Measurements from ENCODE around the gene DDX56.
A peak's percentile ranks its signal among the peaks of the same experiment; 100 is the strongest.

The DDX56 gene, protein sequence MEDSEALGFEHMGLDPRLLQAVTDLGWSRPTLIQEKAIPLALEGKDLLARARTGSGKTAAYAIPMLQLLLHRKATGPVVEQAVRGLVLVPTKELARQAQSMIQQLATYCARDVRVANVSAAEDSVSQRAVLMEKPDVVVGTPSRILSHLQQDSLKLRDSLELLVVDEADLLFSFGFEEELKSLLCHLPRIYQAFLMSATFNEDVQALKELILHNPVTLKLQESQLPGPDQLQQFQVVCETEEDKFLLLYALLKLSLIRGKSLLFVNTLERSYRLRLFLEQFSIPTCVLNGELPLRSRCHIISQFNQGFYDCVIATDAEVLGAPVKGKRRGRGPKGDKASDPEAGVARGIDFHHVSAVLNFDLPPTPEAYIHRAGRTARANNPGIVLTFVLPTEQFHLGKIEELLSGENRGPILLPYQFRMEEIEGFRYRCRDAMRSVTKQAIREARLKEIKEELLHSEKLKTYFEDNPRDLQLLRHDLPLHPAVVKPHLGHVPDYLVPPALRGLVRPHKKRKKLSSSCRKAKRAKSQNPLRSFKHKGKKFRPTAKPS
- total RNA-seq = 112 to 198 reads per million in 2 experiments

DNA sequence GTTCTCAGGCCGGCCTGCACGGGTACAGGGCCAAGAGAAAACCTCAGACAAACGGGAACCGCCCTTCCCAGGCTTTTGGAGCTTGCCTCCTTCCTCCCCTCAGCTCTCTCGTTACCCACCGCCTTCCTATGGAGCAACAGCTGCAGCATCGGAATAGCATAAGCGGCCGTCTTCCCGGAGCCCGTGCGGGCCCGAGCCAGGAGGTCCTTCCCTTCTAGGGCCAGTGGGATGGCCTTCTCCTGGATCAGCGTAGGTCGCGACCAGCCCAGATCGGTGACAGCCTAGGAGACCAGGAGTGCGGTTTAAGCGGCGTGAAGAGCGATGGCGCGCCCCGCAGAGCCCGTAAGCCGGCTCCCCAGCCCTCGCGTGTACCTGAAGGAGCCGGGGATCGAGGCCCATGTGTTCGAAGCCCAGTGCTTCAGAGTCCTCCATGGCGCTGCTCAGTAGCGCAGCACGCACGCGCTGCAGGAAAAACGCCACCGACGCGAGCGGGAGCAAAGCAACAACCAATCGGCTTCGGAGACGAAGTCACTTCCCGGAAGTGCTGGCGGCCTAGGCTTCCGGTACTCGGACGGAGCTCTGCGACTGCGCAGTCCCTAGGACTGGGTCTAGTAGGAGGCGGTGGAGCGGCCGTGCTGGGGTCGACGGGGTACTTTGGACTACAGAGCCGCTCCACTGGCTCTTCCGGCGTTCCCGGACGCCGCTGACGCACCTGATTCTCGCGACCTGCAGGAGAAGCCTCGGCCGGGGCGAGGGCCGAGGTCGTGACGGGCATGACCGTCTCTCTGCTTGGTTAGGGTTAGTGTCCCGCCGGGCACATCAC lies at the start of gene DDX56:
DDX56 (minus strand) TSS at position 445 of the 823 bp plus-strand sequence; CDS start at position 432, 13 bp downstream.
- DNase-seq (ENCODE audit: low read depth) = peak; percentile 88

DNA sequence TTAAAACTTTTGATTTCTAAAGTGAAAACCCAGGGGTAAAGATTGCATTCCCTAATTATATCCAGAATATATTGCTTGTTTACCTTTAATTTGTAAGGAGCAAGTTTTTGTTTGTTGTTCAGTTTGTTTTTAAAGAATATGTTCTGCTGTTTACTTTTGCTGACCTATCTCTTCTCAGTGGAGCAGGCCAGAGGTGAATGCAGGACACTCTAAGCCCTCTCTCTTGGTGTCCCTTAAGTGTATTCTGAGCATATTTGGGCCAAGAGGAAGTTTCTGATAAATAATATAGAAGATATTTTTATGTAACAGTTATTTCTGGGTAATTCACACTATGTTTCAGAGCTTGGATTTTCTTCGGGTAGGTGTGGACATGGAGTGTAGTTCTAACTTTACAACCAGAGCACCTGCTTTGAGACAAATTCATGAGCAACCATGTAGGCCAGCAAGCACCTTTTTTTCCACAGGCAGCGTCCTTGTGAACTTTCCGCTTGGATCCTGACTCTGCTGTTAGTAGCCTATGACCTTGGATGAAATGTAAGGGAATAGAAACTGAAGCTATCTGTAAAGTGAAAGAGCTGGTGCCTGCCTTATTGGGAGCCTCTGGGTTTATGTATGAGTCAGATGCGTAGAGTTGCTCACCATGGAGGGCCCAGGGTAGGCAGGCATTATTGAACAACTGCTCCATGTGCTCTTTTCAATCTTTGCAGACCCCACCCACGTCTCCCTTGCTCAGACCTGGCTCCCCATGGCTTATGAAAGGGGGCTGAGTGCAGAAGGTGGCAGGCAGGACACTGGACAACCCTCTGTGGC lies 48.8 kb upstream of the DDX56 start:
- no peak for DNase-seq (ENCODE audit: low read depth)

DNA sequence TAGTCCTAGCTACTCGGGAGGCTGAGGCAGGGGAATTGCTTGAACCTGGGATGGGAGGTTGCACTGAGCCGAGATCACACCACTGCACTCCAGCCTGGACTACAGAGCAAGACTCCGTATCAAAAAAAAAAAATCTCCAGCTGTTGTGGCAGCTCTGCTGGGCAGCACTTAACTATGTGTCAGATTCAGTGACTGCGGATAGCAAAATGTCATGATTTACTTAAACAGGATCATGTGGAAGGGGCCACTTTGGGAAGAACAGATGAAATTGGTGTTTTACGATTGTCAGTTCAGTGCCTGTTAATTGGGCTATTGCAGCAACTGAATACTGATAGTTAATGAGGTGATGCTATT lies 48.0 kb upstream of the DDX56 start:
- DNase-seq (ENCODE audit: low read depth) = no peak

DNA sequence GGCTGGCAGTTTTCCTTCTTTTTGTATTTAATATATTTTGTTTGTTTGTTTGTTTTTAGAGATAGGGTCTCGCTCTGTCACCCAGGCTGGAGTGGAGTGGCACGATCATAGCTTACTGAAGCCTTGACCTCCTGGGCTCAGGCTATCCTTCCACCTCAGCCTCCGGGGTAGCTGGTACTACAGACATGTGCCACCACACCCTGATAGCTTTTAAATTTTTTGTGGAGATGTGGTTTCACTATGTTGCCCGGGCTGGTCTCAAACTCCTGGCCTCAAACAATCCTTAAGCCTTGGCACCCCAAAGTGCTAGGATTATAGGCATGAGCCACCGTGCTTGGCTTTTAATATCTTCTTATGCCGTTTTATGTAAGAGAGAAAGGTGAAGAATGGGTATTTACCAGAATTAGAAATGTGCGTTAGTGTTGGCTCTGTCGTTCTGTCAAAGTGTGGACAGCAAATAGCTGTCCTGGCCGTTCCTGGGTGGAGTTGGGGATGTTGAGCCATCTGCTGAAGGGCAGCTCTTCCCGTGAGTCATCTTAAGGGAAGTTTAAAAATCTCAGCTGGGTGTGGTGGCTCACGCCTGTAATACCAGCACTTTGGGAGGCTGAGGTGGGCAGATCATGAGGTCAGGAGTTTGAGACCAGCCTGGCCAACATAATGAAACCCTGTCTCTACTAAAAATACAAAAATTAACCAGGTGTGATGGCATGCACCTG lies 47.5 kb upstream of the DDX56 start:
- no peak for DNase-seq (ENCODE audit: low read depth)

DNA sequence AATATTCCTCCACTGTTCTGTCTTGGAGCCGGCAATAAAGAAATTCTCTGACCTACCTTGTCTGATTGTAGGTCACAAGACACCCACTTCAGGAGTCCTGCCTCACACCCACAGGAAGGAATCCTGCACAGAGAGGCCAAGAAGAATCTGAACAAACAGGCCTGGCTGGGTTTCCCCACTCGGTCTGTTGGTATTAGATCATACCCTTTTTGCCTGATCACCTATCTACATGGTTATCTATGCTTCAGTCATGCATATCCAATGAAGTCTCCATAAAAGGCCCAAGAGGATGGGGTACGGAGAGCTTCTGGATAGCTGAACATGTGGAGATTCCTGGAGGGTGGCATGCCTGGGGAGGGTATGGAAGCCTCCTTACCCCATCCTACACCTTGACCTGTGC lies 45.0 kb upstream of the DDX56 start:
- DNase-seq (ENCODE audit: low read depth) = no peak

DNA sequence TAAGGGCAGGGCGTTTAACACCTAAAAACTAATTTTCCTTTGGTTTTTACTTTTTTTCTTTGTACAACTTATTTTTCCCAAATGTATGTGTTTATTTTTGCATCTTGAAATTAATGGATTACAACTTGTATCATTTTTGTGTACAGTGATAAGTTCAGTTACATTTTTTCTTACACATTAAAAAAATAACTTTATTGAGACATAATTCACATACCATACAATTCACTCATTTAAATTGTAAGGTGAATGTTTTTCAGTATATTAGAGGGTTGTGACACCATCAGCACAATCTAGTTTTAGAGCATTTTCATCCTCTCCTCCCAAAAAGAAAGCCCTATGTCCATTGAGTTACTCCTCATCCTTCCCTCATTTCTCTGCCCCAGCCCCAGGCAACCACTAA lies 44.3 kb upstream of the DDX56 start:
- DNase-seq (ENCODE audit: low read depth) = no peak

DNA sequence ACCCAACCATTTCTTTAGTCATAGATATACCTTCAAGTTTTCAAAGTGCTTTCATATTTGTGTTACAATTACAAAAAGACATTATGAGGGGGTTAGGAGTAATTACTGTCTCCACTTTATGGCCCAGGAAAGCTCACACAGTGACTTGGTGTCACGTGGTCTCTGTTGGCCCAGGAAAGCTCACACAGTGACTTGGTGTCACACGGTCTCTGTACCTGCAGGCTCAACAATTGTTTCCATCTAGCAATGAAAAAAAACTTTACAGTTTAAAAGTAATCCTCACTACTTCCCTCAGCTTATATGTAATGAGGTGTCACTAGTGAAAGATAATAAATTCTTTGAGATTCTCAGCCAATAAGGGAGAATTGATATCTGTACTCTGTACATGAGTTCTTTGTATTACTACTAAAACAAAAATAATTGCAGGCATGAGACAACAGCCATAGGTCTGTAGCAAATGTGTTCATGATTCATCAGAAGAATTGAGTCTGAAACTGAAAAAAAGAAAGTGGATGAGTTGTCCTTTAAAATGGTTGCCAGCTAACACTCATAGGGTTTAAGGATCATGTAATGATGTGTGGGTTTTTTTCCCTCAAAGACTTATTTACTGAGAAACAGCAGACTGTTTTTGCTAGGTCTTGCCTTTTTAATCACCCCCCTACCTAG lies 43.6 kb upstream of the DDX56 start:
- DNase-seq (ENCODE audit: low read depth) = no peak

DNA sequence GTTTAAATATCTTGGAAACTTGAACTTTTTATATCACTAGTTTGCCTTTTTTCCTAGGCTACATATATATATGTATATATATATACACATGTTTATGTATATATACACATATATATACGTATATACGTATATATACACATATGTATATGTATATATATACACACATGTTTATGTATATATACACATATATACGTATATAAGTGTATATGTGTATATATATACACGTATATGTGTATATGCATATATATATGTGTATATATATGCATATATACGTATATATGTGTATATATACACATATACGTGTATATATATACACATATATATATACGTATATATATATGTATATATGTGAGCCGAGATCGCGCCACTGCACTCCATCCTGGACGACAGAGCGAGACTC lies 42.8 kb upstream of the DDX56 start:
- no peak for DNase-seq (ENCODE audit: low read depth)

DNA sequence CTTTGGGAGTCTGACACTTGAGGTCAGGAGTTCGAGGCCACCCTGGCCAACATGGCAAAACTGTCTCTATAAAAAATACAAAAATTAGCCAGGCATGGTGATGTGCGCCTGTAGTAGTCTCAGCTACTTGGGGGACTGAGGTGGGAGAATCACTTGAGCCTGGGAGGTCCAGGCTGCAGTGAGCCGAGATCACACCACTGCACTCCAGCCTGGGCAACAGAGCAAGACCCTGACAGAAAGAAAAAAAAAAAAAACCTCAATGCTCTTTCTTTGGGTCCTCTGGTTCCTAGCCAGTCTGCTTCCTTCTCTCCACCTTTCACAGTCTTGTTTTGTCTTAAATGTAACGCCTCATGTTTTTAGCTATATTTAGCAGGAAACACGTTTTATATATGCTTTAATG lies 42.1 kb upstream of the DDX56 start:
- no peak for DNase-seq (ENCODE audit: low read depth)

DNA sequence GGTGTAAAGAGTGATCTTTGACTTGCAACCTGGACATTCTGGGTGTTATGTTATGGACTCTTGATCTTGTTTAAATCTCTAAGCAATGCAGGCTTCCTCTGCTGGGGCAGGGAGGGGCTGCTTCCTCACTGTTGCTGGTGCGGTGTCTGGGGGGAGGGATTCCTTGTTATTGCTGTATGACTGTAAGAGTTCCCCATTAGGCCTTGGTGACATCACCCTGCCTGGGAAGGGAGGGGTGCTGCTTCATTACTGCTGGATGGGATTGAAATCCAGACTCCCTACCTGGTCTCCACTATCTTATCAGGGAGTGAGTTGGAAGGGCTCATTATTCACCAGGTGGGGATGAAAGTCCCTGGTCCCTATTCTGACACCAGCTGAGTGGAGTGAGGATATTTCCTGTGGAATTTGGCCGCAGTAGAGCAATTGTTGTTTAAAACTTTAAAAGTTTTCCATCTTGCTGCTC lies 41.5 kb upstream of the DDX56 start:
- no peak for DNase-seq (ENCODE audit: low read depth)

DNA sequence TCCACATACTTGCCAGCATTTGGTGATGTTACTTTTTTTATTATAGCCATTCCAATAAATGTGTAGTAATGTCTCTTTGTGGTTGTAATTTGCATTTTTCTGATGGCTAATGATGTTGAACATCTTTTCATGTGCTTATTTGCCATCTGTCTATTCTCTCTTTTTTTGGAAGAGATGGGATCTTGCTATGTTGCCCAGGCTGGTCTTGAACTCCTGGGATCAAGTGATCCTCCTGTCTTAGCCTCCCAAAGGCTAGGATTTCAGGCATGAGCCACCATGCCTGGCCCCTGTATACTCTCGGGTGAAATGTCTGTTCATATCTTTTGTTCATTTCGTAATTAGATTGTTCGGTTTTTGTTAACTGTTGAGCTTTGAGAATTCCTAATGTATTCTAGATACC lies 36.1 kb upstream of the DDX56 start:
- DNase-seq (ENCODE audit: low read depth) = no peak

DNA sequence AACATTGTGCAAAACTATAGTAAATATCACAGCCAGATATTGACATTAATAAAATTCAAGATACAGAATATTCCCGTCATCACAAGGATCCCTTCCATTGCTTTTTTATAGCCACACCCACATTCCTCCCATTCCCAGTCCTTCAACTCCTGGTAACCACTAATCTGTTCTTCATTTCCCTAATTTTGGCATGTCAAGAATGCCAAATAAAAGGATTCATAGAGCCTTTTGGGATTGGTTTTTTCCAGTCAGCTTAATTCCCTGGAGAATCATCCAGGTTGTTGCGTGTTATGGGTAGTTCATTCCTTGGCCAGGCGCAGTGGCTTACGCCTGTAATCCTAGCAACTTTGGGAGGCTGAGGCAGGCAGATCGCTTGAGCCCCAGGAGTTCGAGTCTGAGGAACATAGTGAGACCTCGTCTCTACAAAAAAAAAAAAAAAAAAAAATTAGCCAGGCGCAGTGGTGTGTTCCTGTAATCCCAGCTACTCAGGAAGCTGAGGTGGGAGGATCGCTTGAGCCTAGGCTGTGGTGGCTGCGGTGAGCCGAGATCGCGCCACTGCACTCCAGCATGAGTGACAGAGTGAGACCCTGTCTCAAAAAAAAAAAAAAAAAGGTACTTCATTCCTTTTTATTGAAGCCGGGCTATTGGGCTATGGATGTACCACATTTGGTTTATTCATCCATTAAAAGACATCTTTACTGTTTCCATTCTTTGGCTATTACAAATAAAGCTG lies 35.4 kb upstream of the DDX56 start:
- DNase-seq (ENCODE audit: low read depth) = no peak

DNA sequence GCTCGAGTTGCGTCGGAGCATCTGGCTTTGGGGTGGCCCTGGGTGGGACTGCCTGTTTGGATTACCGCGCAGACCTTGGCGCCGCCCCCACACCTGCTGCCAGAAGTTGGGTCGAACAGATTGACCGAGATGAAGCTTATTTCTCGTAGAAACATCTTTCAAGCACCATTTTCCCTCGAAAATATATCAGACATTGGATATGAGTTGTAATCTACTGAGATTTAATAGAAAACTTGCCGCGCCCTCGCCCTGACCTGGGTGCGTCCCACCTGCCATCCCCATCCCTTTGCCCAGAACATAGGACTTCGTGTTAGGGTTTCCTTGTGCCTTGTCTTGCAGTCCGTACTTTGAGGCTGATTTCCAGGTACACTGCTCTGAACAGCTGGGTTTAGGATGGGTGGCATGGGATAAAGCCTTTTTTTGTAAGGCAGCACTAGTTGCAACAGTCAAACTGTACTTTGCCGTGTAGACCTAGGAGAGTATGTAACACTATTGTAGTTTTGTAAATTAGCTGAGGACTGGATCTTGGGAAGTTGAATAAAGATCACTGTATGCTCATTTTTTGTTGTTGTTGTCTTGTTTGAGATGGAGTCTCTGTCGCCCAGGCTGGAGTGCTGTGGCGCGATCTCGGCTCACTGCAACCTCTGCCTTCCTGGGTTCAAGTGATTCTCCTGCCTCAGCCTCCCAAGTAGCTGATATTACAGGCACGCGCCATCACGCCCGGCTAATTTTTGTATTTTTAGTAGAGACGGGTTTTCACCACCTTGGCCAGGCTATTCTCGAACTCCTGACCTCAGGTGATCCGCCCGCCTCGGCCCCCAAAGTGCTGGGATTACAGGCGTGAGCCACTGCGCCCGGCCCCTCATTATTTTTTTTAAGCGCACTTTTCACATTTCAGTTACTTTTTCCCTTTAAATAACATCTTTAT lies 33.7 kb upstream of the DDX56 start:
- DNase-seq (ENCODE audit: low read depth) = no peak

DNA sequence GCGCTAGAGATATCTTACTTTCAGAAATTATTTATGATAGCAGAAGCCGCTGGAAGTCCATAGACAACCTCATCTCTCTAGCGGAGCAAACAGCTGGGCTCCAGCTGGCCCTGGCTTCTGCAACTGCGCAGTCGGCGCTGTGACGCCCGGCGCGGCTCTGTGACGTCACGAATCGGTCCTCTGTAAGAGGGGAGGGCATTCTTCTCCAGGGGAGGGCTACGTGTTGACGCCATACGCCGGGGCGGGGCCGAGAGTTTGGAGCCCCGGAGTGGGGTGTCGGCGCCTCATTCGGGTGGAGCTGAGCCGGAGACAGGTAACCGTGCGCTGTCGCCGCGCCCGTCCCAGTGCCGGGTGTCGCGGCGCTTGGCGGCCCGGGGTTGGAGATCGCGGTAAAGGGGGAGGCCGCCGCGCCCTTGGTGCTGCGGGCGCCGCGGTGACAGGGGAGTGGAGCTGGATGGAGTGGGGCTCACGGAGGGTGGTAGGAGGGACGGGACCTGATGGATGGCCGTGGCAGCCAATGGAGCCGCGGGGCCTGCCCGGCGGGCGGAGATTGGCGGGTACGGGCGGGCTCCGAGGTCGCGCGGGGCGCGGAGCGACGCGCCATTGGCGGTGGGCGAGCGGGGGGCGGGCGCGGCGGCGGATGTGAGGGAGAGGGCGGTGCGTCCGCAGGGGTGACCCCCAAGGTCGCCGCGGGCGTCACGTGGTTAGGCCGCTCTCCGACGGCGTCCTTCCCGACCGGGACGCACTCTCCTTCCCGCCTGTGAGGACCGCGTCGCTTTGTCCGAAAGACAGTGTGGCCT lies 32.8 kb upstream of the DDX56 start, which contains the start of gene OGDH:
OGDH (plus strand) TSS at position 287 of the 800 bp plus-strand sequence. CDS start 17,717 bp downstream, outside the sequence.
- peak; percentile 99 for DNase-seq (ENCODE audit: low read depth)

DNA sequence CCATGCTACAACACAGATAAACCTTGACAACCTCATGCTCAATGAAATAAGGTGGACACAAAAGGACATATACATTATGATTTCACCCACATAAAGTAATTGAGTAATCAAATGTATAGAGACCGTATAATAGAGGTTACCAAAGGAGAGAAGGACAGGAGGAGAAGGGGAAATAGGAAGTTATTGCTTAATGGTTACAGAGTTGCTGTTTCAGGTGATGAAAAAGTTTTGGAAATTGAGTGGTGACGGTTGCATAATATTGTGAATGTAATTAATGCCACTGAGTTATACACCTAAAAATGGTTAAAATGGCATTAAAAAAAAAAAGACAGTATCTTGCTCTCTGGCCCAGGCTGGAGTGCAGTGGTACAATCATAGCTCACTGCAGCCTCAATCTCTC lies 31.2 kb upstream of the DDX56 start:
- no peak for DNase-seq (ENCODE audit: low read depth)

DNA sequence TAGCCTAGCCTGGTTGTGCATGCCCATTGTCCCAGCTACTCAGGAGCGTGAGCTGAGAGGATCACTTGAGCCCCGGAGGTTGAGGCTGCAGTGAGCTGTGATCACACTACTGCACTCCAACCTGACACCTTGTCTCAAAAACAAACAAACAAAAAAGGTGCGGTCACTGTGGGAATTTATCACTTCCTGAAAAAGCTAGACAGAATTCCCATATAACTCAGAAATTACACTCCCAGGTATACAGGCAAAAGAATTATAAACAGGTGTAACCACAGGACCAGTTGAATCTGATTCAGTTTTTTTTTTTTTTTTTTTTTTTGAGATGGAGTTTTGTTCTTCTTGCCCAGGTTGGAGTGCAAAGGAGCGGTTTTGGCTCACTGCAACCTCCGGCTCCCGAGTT lies 29.5 kb upstream of the DDX56 start:
- no peak for DNase-seq (ENCODE audit: low read depth)

DNA sequence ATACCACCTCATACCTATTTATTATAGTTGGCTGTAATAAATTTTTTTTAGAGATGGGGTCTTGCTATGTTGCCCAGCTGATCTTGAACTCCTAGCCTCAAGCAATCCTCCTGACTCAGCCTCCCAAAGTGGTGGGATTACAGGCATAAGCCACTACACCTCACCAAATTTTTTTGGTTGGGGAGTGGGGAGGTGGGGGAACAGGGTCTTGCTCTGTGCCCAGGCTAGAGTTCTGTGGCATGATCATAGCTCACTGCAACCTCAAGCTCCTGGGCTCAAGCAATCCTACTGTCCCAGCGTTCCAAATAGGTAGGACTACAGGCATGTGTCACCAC lies 28.8 kb upstream of the DDX56 start:
- DNase-seq (ENCODE audit: low read depth) = no peak

DNA sequence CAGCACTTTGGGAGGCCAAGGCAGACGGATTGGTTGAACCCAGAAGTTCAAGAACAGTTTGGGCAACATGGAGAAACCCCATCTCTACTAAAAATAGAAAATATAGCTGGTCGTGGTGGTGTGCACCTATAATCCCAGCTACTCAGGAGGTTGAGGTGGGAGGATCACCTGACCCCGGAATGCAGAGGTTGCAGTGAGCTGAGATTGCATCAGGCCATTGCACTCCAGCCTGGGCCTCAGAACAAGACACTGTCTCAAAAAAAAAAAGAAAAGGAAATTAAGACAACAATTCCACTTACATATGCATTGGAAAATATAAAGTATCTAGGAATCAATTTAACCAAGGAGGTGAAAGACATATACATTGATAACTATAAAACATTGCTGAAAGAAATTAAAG lies 25.5 kb upstream of the DDX56 start:
- no peak for DNase-seq (ENCODE audit: low read depth)
